ENCODE data around the gene IGLON5. TPM values are rescaled to one million over a fixed set of nuclear protein-coding genes. Genes with fewer than 3 reads are reported as not detected.

Gene IGLON5
- total RNA-seq, 4 donors from 2014 or later, result 0.27 TPM; not detected in 3

DNA sequence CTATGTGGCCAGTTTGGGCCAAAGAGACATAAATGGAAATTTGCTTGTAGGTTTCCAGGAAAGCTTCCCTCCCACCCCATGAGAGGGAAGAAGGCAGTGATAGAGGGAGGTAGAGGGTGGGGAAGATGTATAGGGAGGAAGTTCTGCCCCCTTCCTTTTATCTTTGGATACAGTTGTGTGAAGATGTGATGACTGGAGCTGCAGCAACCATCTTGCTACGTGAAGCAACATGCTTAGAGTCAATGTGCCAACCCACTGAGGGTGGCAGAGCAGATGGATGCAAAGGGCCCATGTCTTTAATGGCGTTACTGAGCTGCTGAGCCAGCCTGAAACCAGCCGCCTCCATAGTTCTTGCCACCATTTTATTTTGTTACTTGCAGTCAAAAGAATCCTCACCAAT, 19.7 kb downstream of the IGLON5 start:
- WGBS, 2 donors (ENCODE audit: low coverage in 1 of 2), result 75% methylated on average over 3 of the region's 3 CpGs; no CpG with 5 or more reads in 1 of the 2 donors
- H3K36me3 ChIP-seq, result no peaks in the 10 kb centered on the region
- H3K4me3 ChIP-seq, result no peak overlapping the region
- H3K27me3 ChIP-seq, result peaks cover 33% of the 10 kb centered on the region
- no peaks in the 10 kb centered on the region for H3K9me3 ChIP-seq
- peaks cover 0 to 13% (median 6%) of the 10 kb centered on the region in 4 donors for H3K4me1 ChIP-seq
- no peak overlapping the region for H3K27ac ChIP-seq
- in situ Hi-C loops (cut with MboI; ENCODE audit: low pct_ligation_motif_present in 1 of 4, low pct_unique_long_range_greater_than_20kb in 1 of 4, low sequenced_read_pairs in 3 of 4), result loop anchor here in 2 of 4 donors (10.0 to 25.0 kb wide), 2 partner anchors 94 to 106 kb away; no protein-coding TSS in a partner anchor
- DNase-seq, result no peak
- intact Hi-C loops (cut with DNase I; ENCODE audit: low total_unique reads), result loop anchor here (10.0 kb wide), 1 partner anchor 94 kb away; no protein-coding TSS in a partner anchor
- TF ChIP-seq POLR2AphosphoS5 (IDR thresholded peaks at IDR 0.05), result no peak
- no peak for TF ChIP-seq EP300 (IDR thresholded peaks at IDR 0.05; ENCODE audit: low read depth)
- TF ChIP-seq, protein P1, sequence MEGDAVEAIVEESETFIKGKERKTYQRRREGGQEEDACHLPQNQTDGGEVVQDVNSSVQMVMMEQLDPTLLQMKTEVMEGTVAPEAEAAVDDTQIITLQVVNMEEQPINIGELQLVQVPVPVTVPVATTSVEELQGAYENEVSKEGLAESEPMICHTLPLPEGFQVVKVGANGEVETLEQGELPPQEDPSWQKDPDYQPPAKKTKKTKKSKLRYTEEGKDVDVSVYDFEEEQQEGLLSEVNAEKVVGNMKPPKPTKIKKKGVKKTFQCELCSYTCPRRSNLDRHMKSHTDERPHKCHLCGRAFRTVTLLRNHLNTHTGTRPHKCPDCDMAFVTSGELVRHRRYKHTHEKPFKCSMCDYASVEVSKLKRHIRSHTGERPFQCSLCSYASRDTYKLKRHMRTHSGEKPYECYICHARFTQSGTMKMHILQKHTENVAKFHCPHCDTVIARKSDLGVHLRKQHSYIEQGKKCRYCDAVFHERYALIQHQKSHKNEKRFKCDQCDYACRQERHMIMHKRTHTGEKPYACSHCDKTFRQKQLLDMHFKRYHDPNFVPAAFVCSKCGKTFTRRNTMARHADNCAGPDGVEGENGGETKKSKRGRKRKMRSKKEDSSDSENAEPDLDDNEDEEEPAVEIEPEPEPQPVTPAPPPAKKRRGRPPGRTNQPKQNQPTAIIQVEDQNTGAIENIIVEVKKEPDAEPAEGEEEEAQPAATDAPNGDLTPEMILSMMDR (IDR thresholded peaks at IDR 0.05), result no peak
- no peak for TF ChIP-seq POLR2A (IDR thresholded peaks at IDR 0.05)

DNA sequence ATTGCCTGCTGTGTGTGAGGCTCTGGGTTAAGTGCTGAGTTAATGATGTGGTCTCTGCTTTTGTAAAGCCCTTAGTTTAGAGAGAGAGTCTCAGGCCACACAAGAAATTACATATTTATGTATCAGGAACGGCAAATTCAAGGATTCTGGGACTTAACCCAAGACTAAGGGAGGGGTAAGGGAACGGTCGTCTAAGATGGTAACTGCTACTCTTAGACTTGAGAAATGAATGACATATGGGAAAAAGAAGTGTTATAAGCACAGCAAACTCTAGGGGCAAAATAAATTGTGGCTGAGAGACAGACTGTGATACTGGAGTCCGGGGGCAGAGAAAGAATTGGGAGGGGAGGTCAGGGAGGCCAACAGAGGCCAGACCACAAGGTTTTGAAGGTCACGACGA, 20.3 kb downstream of the IGLON5 start:
- intact Hi-C loops (cut with DNase I; ENCODE audit: low total_unique reads), result loop anchor here (10.0 kb wide), 1 partner anchor 93 kb away; no protein-coding TSS in a partner anchor

DNA sequence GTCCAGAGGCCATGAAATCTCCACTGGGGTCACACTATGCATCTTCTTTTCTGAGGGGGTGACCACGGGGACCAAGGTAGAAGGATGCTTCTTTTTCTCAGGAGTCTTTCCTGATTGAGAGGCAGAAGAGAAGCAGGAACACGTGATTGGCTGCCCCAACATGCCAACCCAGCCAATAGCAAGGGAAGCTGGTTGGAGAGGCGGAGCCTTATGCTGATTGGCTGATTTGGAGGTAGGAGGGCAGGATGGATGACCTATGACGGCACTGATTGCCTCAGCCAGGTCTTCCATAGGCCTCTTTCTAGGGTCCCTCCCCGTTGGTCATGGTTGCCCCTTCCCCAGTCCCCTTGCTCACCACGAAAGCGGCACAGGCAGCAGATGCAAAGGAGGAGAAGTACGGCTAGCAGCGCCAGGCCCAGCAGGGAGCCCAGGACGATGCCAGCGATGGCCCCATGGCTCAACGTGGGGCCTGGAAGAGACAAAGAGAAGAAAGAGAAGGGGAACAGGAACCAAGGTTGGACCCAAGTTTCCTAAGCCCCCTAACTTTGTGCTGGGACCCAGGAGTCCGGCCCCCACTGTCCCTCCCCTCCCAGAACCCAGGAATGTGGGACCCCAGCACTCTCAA, 22.5 kb downstream of the IGLON5 start:
- Histone ChIP-seq H3K4me3 (no peak overlapping the region), H3K9me3 (no peaks in the 10 kb centered on the region), H3K27me3 (peaks cover 5% of the 10 kb centered on the region), H3K36me3 (no peaks in the 10 kb centered on the region), H3K4me1 (peaks cover 0 to 4% (median 2%) of the 10 kb centered on the region in 4 donors), H3K27ac (no peak overlapping the region)
- in situ Hi-C loops (cut with MboI; ENCODE audit: low pct_ligation_motif_present in 1 of 4, low pct_unique_long_range_greater_than_20kb in 1 of 4, low sequenced_read_pairs in 3 of 4) (loop anchor here in 2 of 4 donors (10.0 to 25.0 kb wide), 2 partner anchors 91 to 103 kb away; no protein-coding TSS in a partner anchor), intact Hi-C loops (cut with DNase I; ENCODE audit: low total_unique reads) (loop anchor here (10.0 kb wide), 1 partner anchor 91 kb away; no protein-coding TSS in a partner anchor)
- TF ChIP-seq POLR2A (IDR thresholded peaks at IDR 0.05) (no peak), EP300 (IDR thresholded peaks at IDR 0.05; ENCODE audit: low read depth) (no peak), POLR2AphosphoS5 (IDR thresholded peaks at IDR 0.05) (no peak)
- TF ChIP-seq, protein P1 (IDR thresholded peaks at IDR 0.05), result no peak
- no peak for DNase-seq
- WGBS, 2 donors (ENCODE audit: low coverage in 1 of 2), result 70 to 85% methylated on average over 2 to 13 of the region's 13 CpGs

More for the DNA sequence above, 20.3 kb downstream of the IGLON5 start:
- in situ Hi-C loops (cut with MboI; ENCODE audit: low pct_ligation_motif_present in 1 of 4, low pct_unique_long_range_greater_than_20kb in 1 of 4, low sequenced_read_pairs in 3 of 4), result loop anchor here in 2 of 4 donors (10.0 to 25.0 kb wide), 2 partner anchors 93 to 106 kb away; no protein-coding TSS in a partner anchor
- H3K9me3 ChIP-seq, result no peaks in the 10 kb centered on the region
- H3K27ac ChIP-seq, result no peak overlapping the region
- no peak for TF ChIP-seq POLR2AphosphoS5 (IDR thresholded peaks at IDR 0.05)
- TF ChIP-seq, protein P1 (IDR thresholded peaks at IDR 0.05), result no peak
- no peak for TF ChIP-seq EP300 (IDR thresholded peaks at IDR 0.05; ENCODE audit: low read depth)
- no peak for TF ChIP-seq POLR2A (IDR thresholded peaks at IDR 0.05)
- no peak overlapping the region for H3K4me3 ChIP-seq
- H3K36me3 ChIP-seq, result no peaks in the 10 kb centered on the region
- WGBS, 2 donors (ENCODE audit: low coverage in 1 of 2), result 87 to 95% methylated on average over 4 to 6 of the region's 6 CpGs
- DNase-seq, result no peak
- H3K4me1 ChIP-seq, result peaks cover 0 to 13% (median 6%) of the 10 kb centered on the region in 4 donors
- H3K27me3 ChIP-seq, result peaks cover 27% of the 10 kb centered on the region

DNA sequence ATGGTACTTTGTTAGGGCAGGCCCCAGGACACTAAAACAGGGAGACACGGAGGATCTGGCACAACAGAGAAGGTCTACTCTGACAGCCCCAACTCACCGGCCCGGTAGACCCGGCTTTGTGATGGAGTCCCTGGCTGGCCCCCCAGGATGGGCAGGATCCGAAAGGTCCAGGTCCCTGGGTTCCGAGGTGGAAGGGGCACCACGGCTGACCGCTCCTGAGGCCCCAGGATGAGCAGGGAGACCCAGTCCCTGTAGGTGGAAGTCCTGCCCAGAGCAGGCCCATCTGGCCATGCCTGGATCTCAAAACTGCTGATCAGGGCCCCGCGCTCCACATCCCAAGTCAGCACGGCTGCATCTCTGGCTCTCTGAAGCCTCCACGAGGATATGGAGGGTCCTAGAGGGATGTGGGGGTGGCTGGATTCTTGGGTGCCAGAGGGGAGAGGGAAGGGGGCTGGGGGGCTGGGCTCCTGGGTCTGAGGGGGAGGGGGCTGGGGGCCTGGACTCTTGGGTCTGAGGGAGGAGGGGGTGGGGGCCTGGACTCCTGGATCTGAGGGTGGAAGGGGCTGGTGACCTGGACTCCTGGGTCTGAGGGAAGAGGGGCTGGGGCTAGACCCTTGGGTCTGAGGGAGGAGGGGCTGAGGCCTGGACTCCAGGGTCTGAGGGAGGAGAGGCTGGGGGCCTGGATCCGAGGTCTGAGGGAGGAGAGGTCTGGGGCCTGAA, 25.9 kb downstream of the IGLON5 start:
- WGBS, 2 donors (ENCODE audit: low coverage in 1 of 2), result 89% methylated on average over 13 of the region's 13 CpGs; no CpG with 5 or more reads in 1 of the 2 donors
- H3K27me3 ChIP-seq, result no peaks in the 10 kb centered on the region
- in situ Hi-C loops (cut with MboI; ENCODE audit: low pct_ligation_motif_present in 1 of 4, low pct_unique_long_range_greater_than_20kb in 1 of 4, low sequenced_read_pairs in 3 of 4), result loop anchor here in 2 of 4 donors (10.0 to 25.0 kb wide), 2 partner anchors 88 to 100 kb away; no protein-coding TSS in a partner anchor
- H3K27ac ChIP-seq, result no peak overlapping the region
- peaks cover 0 to 18% (median 12%) of the 10 kb centered on the region in 4 donors for H3K4me1 ChIP-seq
- H3K9me3 ChIP-seq, result no peaks in the 10 kb centered on the region
- DNase-seq, result no peak
- intact Hi-C loops (cut with DNase I; ENCODE audit: low total_unique reads), result loop anchor here (5.0 to 10.0 kb wide), 2 partner anchors 88 to 105 kb away; no protein-coding TSS in a partner anchor
- no peak overlapping the region for H3K4me3 ChIP-seq
- H3K36me3 ChIP-seq, result no peaks in the 10 kb centered on the region
- TF ChIP-seq, protein P1 (IDR thresholded peaks at IDR 0.05), result no peak
- TF ChIP-seq POLR2AphosphoS5 (IDR thresholded peaks at IDR 0.05), result no peak
- no peak for TF ChIP-seq EP300 (IDR thresholded peaks at IDR 0.05; ENCODE audit: low read depth)
- TF ChIP-seq POLR2A (IDR thresholded peaks at IDR 0.05), result no peak
